Nephron progenitor cell (in vitro differentiated cells): Measurements from ENCODE around the gene RAB11FIP4.
A peak's percentile ranks its signal among the peaks of the same experiment; 100 is the strongest.

ENCODE experiments used
- DNase-seq: peaks from one replicate; pipeline ENCODE4 v3.0.0; 2021
- H3K27ac Mint-ChIP-seq: 2 replicates; pipeline ENCODE4 v1.8.0; 2021; ENCODE audit warnings: mild to moderate bottlenecking, moderate library complexity, mixed read lengths
- H3K27me3 Mint-ChIP-seq: 2 replicates; pipeline ENCODE4 v1.8.0; 2021; ENCODE audit warnings: mild to moderate bottlenecking, low read depth, mixed read lengths; ENCODE audit not compliant: poor library complexity
- H3K36me3 Mint-ChIP-seq: 2 replicates; pipeline ENCODE4 v1.8.0; 2021; ENCODE audit warnings: low read depth, mixed read lengths
- H3K4me1 Mint-ChIP-seq: 2 replicates; pipeline ENCODE4 v1.8.0; 2021; ENCODE audit warnings: mixed read lengths
- H3K4me3 Mint-ChIP-seq: 2 replicates; pipeline ENCODE4 v1.8.0; 2021; ENCODE audit warnings: mild to moderate bottlenecking, moderate library complexity, mixed read lengths
- H3K9me3 Mint-ChIP-seq: 2 replicates; pipeline ENCODE4 v1.8.0; 2021; ENCODE audit warnings: mild to moderate bottlenecking, moderate library complexity, mixed read lengths
- TF ChIP-seq, protein P1 (sequence below): fragments of 200-600 bp; sonication (generic); IDR thresholded peaks from 2 replicates; pipeline ENCODE4 v1.5.0; 2021; ENCODE audit warnings: antibody characterized with exemption

The RAB11FIP4 gene

DNA sequence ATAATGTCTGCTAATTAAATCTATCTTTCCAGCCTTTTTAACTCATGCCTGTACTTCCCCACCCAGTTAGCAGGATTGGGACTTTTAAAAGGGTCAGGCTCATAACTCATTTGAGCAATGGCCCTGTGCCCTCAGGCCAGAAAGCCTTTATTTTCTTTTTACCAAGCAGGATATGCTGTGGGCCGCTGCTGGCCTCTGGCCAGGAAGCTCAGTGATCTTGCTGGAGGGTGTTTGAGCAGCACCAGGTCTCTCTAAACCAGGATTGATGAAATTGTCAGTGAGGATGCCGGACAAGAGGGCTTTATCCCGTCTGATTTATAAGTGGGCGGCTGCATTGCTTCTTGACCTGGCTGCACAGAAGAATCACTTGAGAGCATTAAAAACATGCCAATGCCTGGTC is 187.8 kb downstream of the RAB11FIP4 start:
- Mint-ChIP-seq H3K27me3 (no peaks in the 10 kb centered on the region), H3K4me3 (no peak overlapping the region), H3K9me3 (no peaks in the 10 kb centered on the region), H3K27ac (no peak overlapping the region), H3K36me3 (no peaks in the 10 kb centered on the region), H3K4me1 (peaks cover 8% of the 10 kb centered on the region)
- DNase-seq, result no peak
- TF ChIP-seq, protein P1, sequence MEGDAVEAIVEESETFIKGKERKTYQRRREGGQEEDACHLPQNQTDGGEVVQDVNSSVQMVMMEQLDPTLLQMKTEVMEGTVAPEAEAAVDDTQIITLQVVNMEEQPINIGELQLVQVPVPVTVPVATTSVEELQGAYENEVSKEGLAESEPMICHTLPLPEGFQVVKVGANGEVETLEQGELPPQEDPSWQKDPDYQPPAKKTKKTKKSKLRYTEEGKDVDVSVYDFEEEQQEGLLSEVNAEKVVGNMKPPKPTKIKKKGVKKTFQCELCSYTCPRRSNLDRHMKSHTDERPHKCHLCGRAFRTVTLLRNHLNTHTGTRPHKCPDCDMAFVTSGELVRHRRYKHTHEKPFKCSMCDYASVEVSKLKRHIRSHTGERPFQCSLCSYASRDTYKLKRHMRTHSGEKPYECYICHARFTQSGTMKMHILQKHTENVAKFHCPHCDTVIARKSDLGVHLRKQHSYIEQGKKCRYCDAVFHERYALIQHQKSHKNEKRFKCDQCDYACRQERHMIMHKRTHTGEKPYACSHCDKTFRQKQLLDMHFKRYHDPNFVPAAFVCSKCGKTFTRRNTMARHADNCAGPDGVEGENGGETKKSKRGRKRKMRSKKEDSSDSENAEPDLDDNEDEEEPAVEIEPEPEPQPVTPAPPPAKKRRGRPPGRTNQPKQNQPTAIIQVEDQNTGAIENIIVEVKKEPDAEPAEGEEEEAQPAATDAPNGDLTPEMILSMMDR, result no peak

DNA sequence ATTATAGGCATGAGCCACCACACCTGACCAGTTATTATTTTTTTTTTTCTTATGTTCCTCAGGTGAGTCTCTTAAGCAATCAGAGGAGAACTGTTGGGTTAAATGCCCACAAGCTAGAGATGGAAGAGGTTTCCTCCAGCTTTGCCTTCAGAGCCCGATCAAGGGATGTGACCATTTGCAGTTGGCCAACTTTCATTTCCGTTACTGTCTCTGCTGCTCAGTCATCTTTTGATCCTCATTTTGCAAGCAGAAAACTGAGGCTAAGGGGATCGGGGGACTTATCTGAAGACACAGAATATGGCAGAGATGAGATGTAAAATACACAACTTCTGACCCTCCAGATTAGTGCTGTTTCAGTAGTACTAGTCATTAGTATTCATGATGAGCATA is 188.8 kb downstream of the RAB11FIP4 start:
- Mint-ChIP-seq H3K4me1 (peaks cover 8% of the 10 kb centered on the region), H3K4me3 (no peak overlapping the region), H3K27me3 (no peaks in the 10 kb centered on the region), H3K36me3 (no peaks in the 10 kb centered on the region), H3K9me3 (no peaks in the 10 kb centered on the region), H3K27ac (no peak overlapping the region)
- no peak for DNase-seq
- TF ChIP-seq, protein P1, result no peak

DNA sequence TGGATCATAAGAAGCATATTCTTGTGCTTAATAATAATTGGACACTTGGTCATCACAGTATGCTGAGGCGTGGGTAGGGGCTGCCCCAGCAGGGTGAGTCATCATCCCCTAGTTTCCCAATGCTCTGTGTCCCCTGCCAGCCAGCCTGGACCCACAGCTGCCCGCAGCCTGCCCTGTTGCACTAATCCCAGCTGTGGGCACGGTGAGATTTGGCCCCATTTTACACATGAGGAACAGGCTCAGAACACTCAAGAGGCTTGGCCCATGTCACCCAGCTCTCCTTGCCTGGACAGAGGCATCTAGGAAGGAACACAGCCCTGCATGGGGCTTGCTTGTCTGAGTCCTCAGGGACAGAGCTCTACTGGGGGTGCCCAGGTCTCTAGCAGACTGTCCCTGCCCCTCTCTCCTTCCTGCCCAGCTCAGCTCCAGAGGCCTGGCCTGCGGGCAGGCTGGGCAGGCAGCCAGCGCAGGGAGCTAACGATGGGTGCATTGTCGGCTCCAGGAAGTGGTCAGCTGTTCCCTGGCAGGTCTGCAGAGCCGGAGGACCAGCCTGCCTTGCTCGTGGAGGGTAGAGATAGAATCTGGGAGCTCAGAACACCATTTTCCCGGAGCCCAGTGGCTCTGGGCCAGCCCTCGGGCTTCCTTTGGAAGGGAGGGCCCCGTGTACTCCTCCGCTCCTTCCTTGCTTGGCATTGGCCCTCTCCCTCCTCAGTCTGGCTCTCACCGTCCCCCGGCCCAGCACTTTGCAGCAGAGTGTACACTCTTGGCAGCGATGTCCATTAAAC is 189.4 kb downstream of the RAB11FIP4 start:
- H3K36me3 Mint-ChIP-seq, result no peaks in the 10 kb centered on the region
- H3K9me3 Mint-ChIP-seq, result no peaks in the 10 kb centered on the region
- TF ChIP-seq, protein P1, result no peak
- H3K4me3 Mint-ChIP-seq, result no peak overlapping the region
- H3K27me3 Mint-ChIP-seq, result no peaks in the 10 kb centered on the region
- no peak overlapping the region for H3K27ac Mint-ChIP-seq
- peaks cover 8% of the 10 kb centered on the region for H3K4me1 Mint-ChIP-seq
- DNase-seq, result no peak

DNA sequence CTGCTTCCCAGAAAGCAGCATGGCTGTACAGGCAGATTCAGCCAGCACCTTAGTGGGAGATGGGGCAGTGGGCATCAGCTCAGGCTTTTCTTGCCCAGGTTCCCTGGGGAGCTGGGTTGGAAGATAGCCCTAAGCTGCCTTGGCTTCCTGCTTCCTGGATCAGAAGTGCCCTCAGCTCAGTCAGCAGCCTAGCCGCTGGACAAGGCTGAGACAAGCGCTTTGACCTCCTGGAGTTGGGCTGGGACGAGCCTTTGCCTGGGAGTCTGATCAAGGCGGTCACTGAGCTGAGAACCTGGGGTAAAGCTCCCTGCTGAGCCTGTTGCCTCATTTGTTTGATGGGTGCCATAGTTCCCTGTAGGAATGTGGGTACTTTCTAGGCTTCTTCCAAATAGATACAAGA is 190.0 kb downstream of the RAB11FIP4 start:
- DNase-seq, result no peak
- Mint-ChIP-seq H3K4me3 (no peak overlapping the region), H3K9me3 (no peaks in the 10 kb centered on the region), H3K36me3 (no peaks in the 10 kb centered on the region), H3K4me1 (peaks cover 8% of the 10 kb centered on the region), H3K27ac (no peak overlapping the region), H3K27me3 (no peaks in the 10 kb centered on the region)
- TF ChIP-seq, protein P1, result no peak

DNA sequence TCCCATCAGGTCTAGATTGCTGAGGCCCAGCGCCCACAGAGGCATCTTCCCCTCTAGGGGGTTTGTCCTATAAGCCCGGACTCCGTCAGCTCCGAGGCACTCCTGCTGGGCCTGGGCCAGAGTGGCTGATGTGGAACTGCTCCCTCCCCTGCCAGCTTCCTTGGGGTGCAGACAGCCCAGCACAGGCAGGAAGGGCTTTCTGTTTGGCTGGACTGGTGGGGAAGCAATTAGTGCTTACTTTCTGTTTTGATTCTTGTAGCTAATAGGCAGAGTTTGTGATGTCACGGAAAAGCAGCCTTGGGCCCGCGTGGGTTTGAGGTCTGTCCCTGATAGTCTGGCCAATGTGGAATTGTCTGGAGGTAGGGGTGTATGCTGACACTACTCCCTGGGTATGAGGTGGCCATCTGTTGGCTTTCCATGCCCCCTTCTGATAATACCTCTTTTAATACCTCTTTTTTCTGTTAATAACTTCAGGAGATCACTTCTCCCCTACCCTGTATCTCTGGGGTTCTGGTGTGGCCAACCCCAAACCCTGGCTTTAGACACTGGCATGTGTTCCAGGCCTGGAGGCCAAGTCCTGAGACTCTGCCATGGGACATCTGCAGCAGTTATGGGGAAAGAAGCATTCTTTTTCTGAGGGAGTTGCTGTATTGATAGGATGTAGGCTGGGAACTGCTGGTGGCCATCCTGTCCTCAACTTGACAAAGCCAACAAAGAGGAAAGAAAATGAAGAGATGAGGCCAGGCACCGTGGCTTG is 190.9 kb downstream of the RAB11FIP4 start:
- H3K27me3 Mint-ChIP-seq, result no peaks in the 10 kb centered on the region
- no peaks in the 10 kb centered on the region for H3K36me3 Mint-ChIP-seq
- H3K4me3 Mint-ChIP-seq, result no peak overlapping the region
- peak overlapping the region; percentile 16 for H3K27ac Mint-ChIP-seq
- TF ChIP-seq, protein P1, result no peak
- no peak for DNase-seq
- peaks cover 8% of the 10 kb centered on the region for H3K4me1 Mint-ChIP-seq
- no peaks in the 10 kb centered on the region for H3K9me3 Mint-ChIP-seq
